Tibial nerve (tissue), 4 donors: ENCODE results near the gene UGCG. TPM values are rescaled to one million over a fixed set of nuclear protein-coding genes. Genes with fewer than 3 reads are reported as not detected.
"Not testable (repeated sequence)": the region's sequence is repeated elsewhere in the genome, so short reads cannot be mapped to it uniquely, and the experiment has no call there.

ENCODE experiments used
- DNase-seq, 2 donors: peaks; one replicate each; pipeline ENCODE4 v3.0.0-alpha.2; 2019; ENCODE audit warnings: low spot score in 2 of 2
- H3K27ac ChIP-seq, 4 donors: fragments of 200-600 bp; sonication (generic) in 3 of 4; one replicate each; pipeline ENCODE4 v1.5.1; 2017 to 2019; ENCODE audit warnings: mild to moderate bottlenecking in 1 of 4
- H3K27me3 ChIP-seq, 2 donors: fragments of 200-600 bp; sonication (generic) in 1 of 2; one replicate each; pipeline versions ENCODE4 v1.5.1 to v1.6.0; 2017 to 2019
- H3K36me3 ChIP-seq, 3 donors: fragments of 200-600 bp; sonication (generic); one replicate each; pipeline ENCODE4 v1.5.1; 2018 to 2019
- H3K4me1 ChIP-seq, 4 donors: fragments of 200-600 bp; sonication (generic) in 3 of 4; one replicate each; pipeline ENCODE4 v1.5.1; 2017 to 2019
- H3K4me3 ChIP-seq, 4 donors: fragments of 200-600 bp; sonication (generic) in 3 of 4; one replicate each; pipeline ENCODE4 v1.5.1; 2017 to 2019; ENCODE audit warnings: mild to moderate bottlenecking in 1 of 4, moderate library complexity in 1 of 4
- H3K9me3 ChIP-seq, 4 donors: fragments of 200-600 bp; sonication (generic) in 3 of 4; one replicate each; pipeline ENCODE4 v1.5.1; 2017 to 2019
- CTCF ChIP-seq, 5 experiments: fragments of 200-600 bp in 3 of 5; fragments of 450-650 bp in 2 of 5; sonication (generic) in 3 of 5; IDR thresholded peaks; one replicate each; pipeline ENCODE4 v1.5.1; 2016 to 2019; ENCODE audit warnings: antibody characterized with exemption in 5 of 5, mild to moderate bottlenecking in 3 of 5, moderate library complexity in 2 of 5
- EP300 ChIP-seq, 2 donors: sonication (generic); formaldehyde crosslinking; IDR thresholded peaks; one replicate each; pipeline ENCODE4 v1.6.1; 2017; ENCODE audit warnings: antibody characterized with exemption in 2 of 2, mild to moderate bottlenecking in 1 of 2
- POLR2A ChIP-seq, 2 donors: fragments of 450-650 bp; IDR thresholded peaks; one replicate each; pipeline ENCODE4 v1.6.1; 2017; ENCODE audit warnings: antibody characterized with exemption in 2 of 2, mild to moderate bottlenecking in 2 of 2, moderate library complexity in 2 of 2
- WGBS, 2 donors: methylation state at CpG; one replicate each; pipeline ENCODE4 v1.1.5; 2018; 5-methylcytosine and 5-hydroxymethylcytosine counted together
- total RNA-seq, 4 donors: library from RNA; depleted of rRNA; stranded (reverse); fragments of >200 nt; gene quantifications; one replicate each; pipeline ENCODE4 v1.1.0, GENCODE V29; 2016

Gene UGCG
- total RNA-seq, 4 donors from 2014 or later: 22.1 to 33.7 (median 24.9) TPM

GRCh38 chr9:111870774-111871498, 25.7 kb upstream of the UGCG start:
- 77 to 83% methylated on average over 3 of the region's 3 CpGs for WGBS, 2 donors
- no peak for DNase-seq
- Histone ChIP-seq H3K4me3 (no peak overlapping the region), H3K27me3 (no peaks in the 10 kb centered on the region), H3K27ac (no peak overlapping the region), H3K4me1 (no peaks in the 10 kb centered on the region), H3K36me3 (no peaks in the 10 kb centered on the region), H3K9me3 (no peaks in the 10 kb centered on the region)
- TF ChIP-seq CTCF (IDR thresholded peaks at IDR 0.05) (no peak), POLR2A (IDR thresholded peaks at IDR 0.05) (no peak), EP300 (IDR thresholded peaks at IDR 0.05) (no peak)

- 55 to 69% methylated on average over 6 of the region's 6 CpGs for WGBS, 2 donors
- TF ChIP-seq POLR2A (IDR thresholded peaks at IDR 0.05) (no peak), EP300 (IDR thresholded peaks at IDR 0.05) (no peak), CTCF (IDR thresholded peaks at IDR 0.05) (no peak)
- no peak overlapping the region for H3K27ac ChIP-seq
- no peaks in the 10 kb centered on the region for H3K4me1 ChIP-seq
- DNase-seq: no peak
- H3K9me3 ChIP-seq: no peaks in the 10 kb centered on the region
- H3K27me3 ChIP-seq: no peaks in the 10 kb centered on the region
- no peak overlapping the region for H3K4me3 ChIP-seq
- no peaks in the 10 kb centered on the region for H3K36me3 ChIP-seq
Measured at GRCh38 chr9:111871499-111871855, 25.1 kb upstream of the UGCG start.

DNA sequence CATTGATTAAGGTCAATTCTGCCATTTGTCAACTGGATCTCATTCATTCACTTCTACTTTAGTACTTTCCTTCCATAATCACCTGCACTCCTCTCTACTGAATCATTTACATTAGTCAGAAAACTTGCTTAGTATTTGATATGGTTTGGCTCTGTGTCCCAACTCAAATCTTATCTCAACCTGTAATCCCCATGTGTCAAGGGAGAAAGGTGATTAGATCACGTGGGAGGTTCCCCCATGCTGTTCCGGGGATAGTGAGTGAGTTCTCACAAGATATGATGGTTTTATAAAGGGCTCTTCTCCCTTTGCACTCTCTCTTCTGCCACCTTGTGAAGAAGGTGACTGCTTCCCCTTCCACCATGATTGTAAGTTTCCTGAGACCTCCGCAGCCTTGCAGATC, 23.7 kb upstream of the UGCG start:
- TF ChIP-seq CTCF (IDR thresholded peaks at IDR 0.05) (no peak), EP300 (IDR thresholded peaks at IDR 0.05) (no peak), POLR2A (IDR thresholded peaks at IDR 0.05) (no peak)
- Histone ChIP-seq H3K27me3 (no peaks in the 10 kb centered on the region), H3K9me3 (no peaks in the 10 kb centered on the region), H3K27ac (no peak overlapping the region), H3K4me1 (no peaks in the 10 kb centered on the region), H3K36me3 (no peaks in the 10 kb centered on the region), H3K4me3 (no peak overlapping the region)
- DNase-seq: no peak
- 84 to 91% methylated on average over 3 of the region's 3 CpGs for WGBS, 2 donors

DNA sequence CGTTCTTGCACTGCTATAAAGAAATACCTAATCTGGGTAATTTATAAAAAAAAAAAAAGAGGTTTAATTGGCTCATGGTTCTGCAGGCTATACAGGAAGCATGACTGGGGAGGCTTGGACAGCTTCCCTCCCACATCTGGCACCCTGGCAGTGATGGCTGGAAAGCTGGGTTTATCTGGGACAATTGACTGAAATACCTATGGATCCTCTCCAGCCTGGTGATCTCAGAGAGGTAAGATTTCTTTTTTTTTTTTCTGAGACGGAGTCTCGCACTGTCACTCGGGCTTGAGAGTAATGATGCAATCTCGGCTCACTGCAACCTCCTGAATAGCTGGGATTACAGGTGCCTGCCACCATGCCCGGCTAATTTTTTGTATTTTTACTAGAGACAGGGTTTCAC, 22.7 kb upstream of the UGCG start:
- no peaks in the 10 kb centered on the region for H3K9me3 ChIP-seq
- H3K27me3 ChIP-seq: no peaks in the 10 kb centered on the region
- no peak overlapping the region for H3K27ac ChIP-seq
- H3K36me3 ChIP-seq: no peaks in the 10 kb centered on the region
- DNase-seq: no peak
- TF ChIP-seq EP300 (IDR thresholded peaks at IDR 0.05) (no peak), CTCF (IDR thresholded peaks at IDR 0.05) (no peak), POLR2A (IDR thresholded peaks at IDR 0.05) (no peak)
- 92 to 95% methylated on average over 6 of the region's 6 CpGs for WGBS, 2 donors
- no peaks in the 10 kb centered on the region for H3K4me1 ChIP-seq
- no peak overlapping the region for H3K4me3 ChIP-seq

GRCh38 chr9:111874500-111874899, 22.1 kb upstream of the UGCG start:
- no peak overlapping the region for H3K4me3 ChIP-seq
- no peak for DNase-seq
- TF ChIP-seq CTCF (IDR thresholded peaks at IDR 0.05) (no peak), EP300 (IDR thresholded peaks at IDR 0.05) (no peak), POLR2A (IDR thresholded peaks at IDR 0.05) (no peak)
- no peaks in the 10 kb centered on the region for H3K36me3 ChIP-seq
- H3K27ac ChIP-seq: no peak overlapping the region
- WGBS, 2 donors: 55 to 64% methylated on average over 2 of the region's 2 CpGs
- no peaks in the 10 kb centered on the region for H3K9me3 ChIP-seq
- no peaks in the 10 kb centered on the region for H3K4me1 ChIP-seq
- H3K27me3 ChIP-seq: no peaks in the 10 kb centered on the region

GRCh38 chr9:111875291-111875690, 21.3 kb upstream of the UGCG start:
- not testable (repeated sequence) for H3K9me3 ChIP-seq, H3K36me3 ChIP-seq, DNase-seq, H3K27ac ChIP-seq, H3K4me3 ChIP-seq, H3K27me3 ChIP-seq, H3K4me1 ChIP-seq
- WGBS, 2 donors: 56 to 80% methylated on average over 1 of the region's 1 CpG

DNA sequence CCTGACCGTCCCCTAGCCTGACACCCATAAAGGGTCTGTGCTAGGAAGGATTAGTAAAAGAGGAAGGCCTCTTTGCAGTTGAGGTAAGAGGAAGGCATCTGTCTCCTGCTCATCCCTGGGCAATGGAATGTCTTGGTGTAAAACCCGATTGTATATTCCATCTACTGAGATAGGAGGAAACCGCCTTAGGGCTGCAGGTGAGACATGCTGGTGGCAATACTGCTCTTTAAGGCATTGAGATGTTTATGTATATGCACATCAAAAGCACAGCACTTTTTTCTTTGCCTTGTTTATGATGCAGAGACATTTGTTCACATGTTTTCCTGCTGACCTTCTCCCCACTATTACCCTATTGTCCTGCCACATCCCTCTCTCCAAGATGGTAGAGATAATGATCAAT, 20.9 kb upstream of the UGCG start:
- H3K27ac ChIP-seq, H3K4me1 ChIP-seq, H3K4me3 ChIP-seq, H3K9me3 ChIP-seq, H3K36me3 ChIP-seq, H3K27me3 ChIP-seq, DNase-seq: not testable (repeated sequence)
- 87 to 91% methylated on average over 3 of the region's 3 CpGs for WGBS, 2 donors
